ENCODE data around the gene STIM2. TPM values are rescaled to one million over a fixed set of nuclear protein-coding genes. Genes with fewer than 3 reads are reported as not detected.

Gene STIM2
- total and polyA plus RNA-seq, 2 donors (not counting 3 experiments of a cell fraction or from before 2014, with no cell fraction given): 21.0 to 21.2 TPM

GRCh38 chr4:26829018-26829417 is 31.6 kb upstream of the STIM2 start:
- H3K79me2 ChIP-seq (ENCODE audit: control insufficient read depth, insufficient read depth, low read length): no peaks in the 10 kb centered on the region
- TF ChIP-seq CTCF (IDR thresholded peaks at IDR 0.05; ENCODE audit: extremely low read depth in 1 of 2, insufficient read depth in 1 of 2, low read depth in 1 of 2, low read length in 2 of 2): no peak
- TF ChIP-seq FOS (IDR thresholded peaks at IDR 0.05; ENCODE audit: borderline replicate concordance, insufficient read depth, low read length): no peak
- TF ChIP-seq GATA2 (IDR thresholded peaks at IDR 0.05; ENCODE audit: insufficient read depth, insufficient read length, low read depth, low read length): no peak
- TF ChIP-seq EZH2 (IDR thresholded peaks at IDR 0.05; ENCODE audit: borderline replicate concordance, low read depth, low read length, severe bottlenecking): no peak
- TF ChIP-seq MAX (IDR thresholded peaks at IDR 0.05; ENCODE audit: insufficient read depth, insufficient read length): no peak
- TF ChIP-seq POLR2A (IDR thresholded peaks at IDR 0.05; ENCODE audit: low read depth, low read length): no peak
- TF ChIP-seq JUN (IDR thresholded peaks at IDR 0.05; ENCODE audit: borderline replicate concordance, insufficient read depth, insufficient read length, low read depth): no peak
- TF ChIP-seq POLR2AphosphoS5 (IDR thresholded peaks at IDR 0.05; ENCODE audit: insufficient read depth, low read depth, low read length): no peak
- TF ChIP-seq MYC (IDR thresholded peaks at IDR 0.05; ENCODE audit: low read depth, low read length): no peak
- H3K4me2 ChIP-seq (ENCODE audit: insufficient read depth, low read length): no peak overlapping the region
- intact Hi-C loops (cut with micrococcal nuclease): no loop called here
- POLR2A ChIA-PET: no interaction called here
- H3K27me3 ChIP-seq (ENCODE audit: control insufficient read depth in 2 of 2, insufficient read depth in 2 of 2, low read length in 2 of 2): no peaks in the 10 kb centered on the region
- H3K9ac ChIP-seq (replicated peaks; ENCODE audit: extremely low read depth, insufficient read depth, low read length): no peak overlapping the region
- H3K9me1 ChIP-seq (replicated peaks; ENCODE audit: control insufficient read depth, extremely low read depth, insufficient read depth, low read length): no peaks in the 10 kb centered on the region
- H2AFZ ChIP-seq (ENCODE audit: low read depth, low read length): no peak overlapping the region
- DNase-seq (ENCODE audit: low read depth, low spot score) (no peak), FAIRE-seq (no peak)
- dilution Hi-C loops (cut with MboI; ENCODE audit: extremely low pct_ligation_motif_present, low sequenced_read_pairs): no loop called here
- H3K9me3 ChIP-seq (replicated peaks; ENCODE audit: control insufficient read depth, insufficient read depth, low read length): no peaks in the 10 kb centered on the region
- H3K4me3 ChIP-seq (replicated peaks in 1 of 3; ENCODE audit: insufficient read depth in 1 of 3, low read depth in 1 of 3, low read length in 3 of 3): no peak overlapping the region
- no TSS peak for BruUV-seq (replicated peaks)
- no peaks in the 10 kb centered on the region for H3K36me3 ChIP-seq (ENCODE audit: control insufficient read depth in 2 of 2, extremely low read depth in 1 of 2, insufficient read depth in 2 of 2, low read length in 2 of 2)
- CTCF ChIA-PET: interaction anchor here (1.4 kb wide), 1 partner anchor 369 kb away, joined by 3 read pairs; no protein-coding TSS in a partner anchor
- peaks cover 4% of the 10 kb centered on the region for H3K4me1 ChIP-seq (ENCODE audit: control insufficient read depth, extremely low read depth, insufficient read depth, low read length)
- H4K20me1 ChIP-seq (replicated peaks; ENCODE audit: control insufficient read depth, extremely low read depth, insufficient read depth, low read length): no peaks in the 10 kb centered on the region
- H3K27ac ChIP-seq (ENCODE audit: insufficient read depth, low read depth, low read length): no peak overlapping the region

All from endothelial cell of umbilical vein (primary cell).